Endodermal cell (in vitro differentiated cells): ENCODE measurements around the gene CHD6. TPM values are rescaled to one million over a fixed set of nuclear protein-coding genes. Genes with fewer than 3 reads are reported as not detected.
A peak's percentile ranks its signal among the peaks of the same experiment; 100 is the strongest.

ENCODE experiments used
- DNase-seq: peaks from one replicate; pipeline ENCODE4 v3.0.0-alpha.2; 2017
- H3K27ac ChIP-seq: 2 replicates; pipeline ENCODE4 v1.5.1; 2013; ENCODE audit warnings: mild to moderate bottlenecking, low read depth, low read length, moderate library complexity
- H3K27me3 ChIP-seq: 2 replicates; pipeline ENCODE4 v1.6.1; 2013; ENCODE audit warnings: mild to moderate bottlenecking, low read length, moderate library complexity; ENCODE audit not compliant: insufficient read depth, control insufficient read depth, poor library complexity, severe bottlenecking
- H3K36me3 ChIP-seq: 2 replicates; pipeline ENCODE4 v1.7.0; 2013; ENCODE audit warnings: mild to moderate bottlenecking, low read length, moderate library complexity; ENCODE audit not compliant: control insufficient read depth, insufficient read depth
- H3K4me1 ChIP-seq: one replicate; pipeline ENCODE4 v1.7.0; 2013; ENCODE audit warnings: low read length; ENCODE audit not compliant: control insufficient read depth, insufficient read depth
- H3K4me3 ChIP-seq: 2 replicates; pipeline ENCODE4 v1.5.1; 2013; ENCODE audit warnings: mild to moderate bottlenecking, low read length, moderate library complexity
- H3K9ac ChIP-seq: 2 replicates; pipeline ENCODE4 v1.6.1; 2013; ENCODE audit warnings: mild to moderate bottlenecking, low read length, moderate library complexity; ENCODE audit not compliant: poor library complexity, severe bottlenecking; ENCODE audit errors: extremely low read depth
- H3K9me3 ChIP-seq: 2 replicates; pipeline ENCODE4 v1.6.1; 2013; ENCODE audit warnings: mild to moderate bottlenecking, low read length, moderate library complexity; ENCODE audit not compliant: control insufficient read depth
- H3K27ac Mint-ChIP-seq: 2 replicates; pipeline ENCODE4 v1.8.0; 2020; ENCODE audit warnings: mixed read lengths
- H3K27me3 Mint-ChIP-seq: 2 replicates; pipeline ENCODE4 v1.8.0; 2021; ENCODE audit warnings: mild to moderate bottlenecking, mixed read lengths; ENCODE audit not compliant: insufficient read depth
- H3K36me3 Mint-ChIP-seq: 2 replicates; pipeline ENCODE4 v1.8.0; 2020; ENCODE audit warnings: low read depth, mixed read lengths
- H3K4me1 Mint-ChIP-seq: 2 replicates; pipeline ENCODE4 v1.8.0; 2020; ENCODE audit warnings: mixed read lengths
- H3K4me3 Mint-ChIP-seq: 2 replicates; pipeline ENCODE4 v1.8.0; 2020; ENCODE audit warnings: mild to moderate bottlenecking, moderate library complexity, mixed read lengths
- H3K9me3 Mint-ChIP-seq: 2 replicates; pipeline ENCODE4 v1.8.0; 2020; ENCODE audit warnings: mild to moderate bottlenecking, mixed read lengths
- whole genome bisulfite sequencing, 2 experiments: methylation state at CpG; one replicate each; pipeline versions ENCODE4 v1.1.5 to v1.1.7; 2013; ENCODE audit warnings: missing lambda C conversion rate in 2 of 2, mixed read lengths in 1 of 2; ENCODE audit not compliant: insufficient coverage in 1 of 2, insufficient read length in 1 of 2; 5-methylcytosine and 5-hydroxymethylcytosine counted together
- total RNA-seq, 2 donors: library from RNA; stranded (reverse); fragmentation: NEBNext Ultra II Directional in 1 of 2; extraction: Animal tissue kit (Norgen Biotek cat#: 25700) in 1 of 2; gene quantifications; 2 replicates in 1 of 2; 3 replicates in 1 of 2; pipeline ENCODE4 v1.2.1, GENCODE V29; 2021
- TF ChIP-seq, protein P1 (sequence below): fragments of 200-600 bp; sonication (generic); conservative IDR thresholded peaks from 2 replicates; pipeline ENCODE4 v1.5.0; 2021; ENCODE audit warnings: antibody characterized with exemption, mild to moderate bottlenecking

Gene CHD6
- total RNA-seq, 2 donors from 2014 or later = 82.5 to 107 TPM

- no peak overlapping the region for H3K4me3 ChIP-seq
- no peak for DNase-seq
- no peak overlapping the region for H3K4me3 Mint-ChIP-seq
- peaks cover 12% of the 10 kb centered on the region for H3K36me3 Mint-ChIP-seq
- H3K9me3 ChIP-seq = no peaks in the 10 kb centered on the region
- no peak overlapping the region for H3K27ac ChIP-seq
- H3K27ac Mint-ChIP-seq = peak overlapping the region; percentile 11
- no peaks in the 10 kb centered on the region for H3K27me3 Mint-ChIP-seq
- no peak overlapping the region for H3K9ac ChIP-seq
- H3K4me1 ChIP-seq = no peaks in the 10 kb centered on the region
- peaks cover 14% of the 10 kb centered on the region for H3K4me1 Mint-ChIP-seq
- no peaks in the 10 kb centered on the region for H3K27me3 ChIP-seq
- H3K36me3 ChIP-seq = no peaks in the 10 kb centered on the region
- 94% methylated on average over 2 of the region's 2 CpGs; no CpG with 5 or more reads in 1 of the 2 experiments for WGBS, 2 experiments
- TF ChIP-seq, protein P1, sequence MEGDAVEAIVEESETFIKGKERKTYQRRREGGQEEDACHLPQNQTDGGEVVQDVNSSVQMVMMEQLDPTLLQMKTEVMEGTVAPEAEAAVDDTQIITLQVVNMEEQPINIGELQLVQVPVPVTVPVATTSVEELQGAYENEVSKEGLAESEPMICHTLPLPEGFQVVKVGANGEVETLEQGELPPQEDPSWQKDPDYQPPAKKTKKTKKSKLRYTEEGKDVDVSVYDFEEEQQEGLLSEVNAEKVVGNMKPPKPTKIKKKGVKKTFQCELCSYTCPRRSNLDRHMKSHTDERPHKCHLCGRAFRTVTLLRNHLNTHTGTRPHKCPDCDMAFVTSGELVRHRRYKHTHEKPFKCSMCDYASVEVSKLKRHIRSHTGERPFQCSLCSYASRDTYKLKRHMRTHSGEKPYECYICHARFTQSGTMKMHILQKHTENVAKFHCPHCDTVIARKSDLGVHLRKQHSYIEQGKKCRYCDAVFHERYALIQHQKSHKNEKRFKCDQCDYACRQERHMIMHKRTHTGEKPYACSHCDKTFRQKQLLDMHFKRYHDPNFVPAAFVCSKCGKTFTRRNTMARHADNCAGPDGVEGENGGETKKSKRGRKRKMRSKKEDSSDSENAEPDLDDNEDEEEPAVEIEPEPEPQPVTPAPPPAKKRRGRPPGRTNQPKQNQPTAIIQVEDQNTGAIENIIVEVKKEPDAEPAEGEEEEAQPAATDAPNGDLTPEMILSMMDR = no peak
- peaks cover 1% of the 10 kb centered on the region for H3K9me3 Mint-ChIP-seq
Observed at GRCh38 chr20:41608606-41609005, 9.6 kb downstream of the CHD6 start.

DNA sequence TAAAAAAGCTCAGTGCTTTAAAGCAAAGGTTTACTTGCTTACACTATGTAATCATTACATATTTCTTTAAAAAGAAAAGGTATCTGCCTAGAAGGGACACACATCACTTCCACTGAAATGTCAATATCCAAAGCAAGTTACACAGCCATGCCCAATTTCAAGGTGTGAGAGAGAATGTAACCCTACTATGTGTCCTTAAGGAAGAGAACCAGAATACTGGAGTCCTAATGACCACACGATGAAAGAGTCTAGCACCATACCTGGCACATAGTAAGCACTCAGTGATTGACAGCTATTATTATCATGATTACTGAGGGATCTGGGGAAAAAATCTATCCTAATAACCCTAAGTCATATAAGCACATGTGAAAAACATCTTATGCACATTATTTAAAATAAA is 10.4 kb downstream of the CHD6 start:
- TF ChIP-seq, protein P1 = no peak
- Mint-ChIP-seq H3K4me1 (peaks cover 10% of the 10 kb centered on the region), H3K4me3 (no peak overlapping the region), H3K27me3 (no peaks in the 10 kb centered on the region), H3K27ac (no peak overlapping the region), H3K36me3 (peaks cover 12% of the 10 kb centered on the region), H3K9me3 (peaks cover 2% of the 10 kb centered on the region)
- Histone ChIP-seq H3K4me1 (no peaks in the 10 kb centered on the region), H3K27me3 (no peaks in the 10 kb centered on the region), H3K9ac (no peak overlapping the region), H3K4me3 (no peak overlapping the region), H3K9me3 (no peaks in the 10 kb centered on the region), H3K36me3 (no peaks in the 10 kb centered on the region), H3K27ac (no peak overlapping the region)
- 92 to 100% methylated on average over 1 of the region's 1 CpG for WGBS, 2 experiments
- no peak for DNase-seq

- peaks cover 35% of the 10 kb centered on the region for H3K9me3 ChIP-seq
- 84% methylated on average over 1 of the region's 1 CpG; no CpG with 5 or more reads in 1 of the 2 experiments for WGBS, 2 experiments
- no peak overlapping the region for H3K27ac ChIP-seq
- H3K27me3 Mint-ChIP-seq = no peaks in the 10 kb centered on the region
- H3K36me3 Mint-ChIP-seq = peaks cover 40% of the 10 kb centered on the region
- no peaks in the 10 kb centered on the region for H3K27me3 ChIP-seq
- no peaks in the 10 kb centered on the region for H3K4me1 ChIP-seq
- peaks cover 10% of the 10 kb centered on the region for H3K4me1 Mint-ChIP-seq
- no peak overlapping the region for H3K4me3 Mint-ChIP-seq
- no peak overlapping the region for H3K27ac Mint-ChIP-seq
- TF ChIP-seq, protein P1 = peak; percentile 45
- no peak overlapping the region for H3K4me3 ChIP-seq
- H3K9ac ChIP-seq = no peak overlapping the region
- H3K9me3 Mint-ChIP-seq = peaks cover 37% of the 10 kb centered on the region
- DNase-seq = no peak
- peaks cover 7% of the 10 kb centered on the region for H3K36me3 ChIP-seq
Observed at GRCh38 chr20:41604002-41604401, 14.2 kb downstream of the CHD6 start.
